DMS 273 (cell line): ENCODE results near the gene CA5A.
"Not testable (repeated sequence)": the region's sequence is repeated elsewhere in the genome, so short reads cannot be mapped to it uniquely, and the experiment has no call there.

Source experiments
- DNase-seq: peaks from one replicate; lab custom pipeline; 2025; ENCODE audit not compliant: unreplicated experiment; lab: John Stamatoyannopoulos, UW

The CA5A gene

GRCh38 chr16:87949071-87949744 lies 12.9 kb upstream of the CA5A start:
- DNase-seq: no peak

- no peak for DNase-seq
These were observed 12.4 kb upstream of the CA5A start for GRCh38 chr16:87948735-87949070.

GRCh38 chr16:87948119-87948545 lies 11.8 kb upstream of the CA5A start:
- DNase-seq: no peak

- DNase-seq: no peak
These were observed 11.2 kb upstream of the CA5A start for GRCh38 chr16:87947356-87948118.

GRCh38 chr16:87946596-87947347 lies 10.4 kb upstream of the CA5A start:
- DNase-seq: no peak

GRCh38 chr16:87945351-87946042 lies 9.2 kb upstream of the CA5A start:
- DNase-seq: peak; percentile 39

- no peak for DNase-seq
These were observed 6.4 kb upstream of the CA5A start for GRCh38 chr16:87942680-87943079.

GRCh38 chr16:87939562-87940423 lies 3.5 kb upstream of the CA5A start:
- no peak for DNase-seq

- DNase-seq: no peak
These were observed 2.2 kb upstream of the CA5A start for GRCh38 chr16:87938412-87938949.

- not testable (repeated sequence) for DNase-seq
These were observed 858 bp upstream of the CA5A start for GRCh38 chr16:87937231-87937542.

- DNase-seq: not testable (repeated sequence)
These were observed 334 bp downstream of the CA5A start for GRCh38 chr16:87936016-87936374.

- DNase-seq: not testable (repeated sequence)
These were observed 1.4 kb downstream of the CA5A start for GRCh38 chr16:87934752-87935425.

GRCh38 chr16:87933140-87933495 lies 3.2 kb downstream of the CA5A start:
- no peak for DNase-seq

- not testable (repeated sequence) for DNase-seq
These were observed 3.7 kb downstream of the CA5A start for GRCh38 chr16:87932475-87933139.

GRCh38 chr16:87931504-87931903 lies 4.8 kb downstream of the CA5A start:
- no peak for DNase-seq

GRCh38 chr16:87930456-87930855 lies 5.9 kb downstream of the CA5A start:
- peak; percentile 39 for DNase-seq

GRCh38 chr16:87929986-87930385 lies 6.3 kb downstream of the CA5A start:
- DNase-seq: peak; percentile 70

- no peak for DNase-seq
These were observed 9.2 kb downstream of the CA5A start for GRCh38 chr16:87927195-87927562.
